ENCODE measurements around the gene WNT5A. TPM values are rescaled to one million over a fixed set of nuclear protein-coding genes. Genes with fewer than 3 reads are reported as not detected.

The WNT5A gene
- total and polyA plus RNA-seq, 2 of the 4 experiments (the other 2 are of a cell fraction) = 224 to 231 TPM

GRCh38 chr3:55532806-55533205, 45.7 kb upstream of the WNT5A start:
- in situ Hi-C loops (cut with MboI; ENCODE audit: low sequenced_read_pairs) = no loop called here
- Histone ChIP-seq H3K9me3 (ENCODE audit: control insufficient read depth, insufficient read depth, low read length) (no peaks in the 10 kb centered on the region), H3K14ac (replicated peaks; ENCODE audit: low read depth, low read length) (no peak overlapping the region), H3K27me3 (ENCODE audit: control insufficient read depth, insufficient read depth, low read length) (peaks cover 4% of the 10 kb centered on the region), H3K4me3 (ENCODE audit: insufficient read depth, low read depth, low read length) (no peak overlapping the region), H4K5ac (ENCODE audit: low read depth, low read length) (no peak overlapping the region), H2BK20ac (ENCODE audit: low read depth, low read length) (peak overlapping the region; percentile 16; the same call in 1 of the 2 replicates), H4K91ac (ENCODE audit: insufficient read depth, low read depth, low read length) (no peak overlapping the region), H3K23ac (ENCODE audit: low read depth, low read length) (no peak overlapping the region), H2BK15ac (ENCODE audit: low read depth, low read length) (no peak overlapping the region), H2AK9ac (replicated peaks; ENCODE audit: low read depth, low read length, poor library complexity) (no peak overlapping the region), H3K27ac (ENCODE audit: insufficient read depth, low read length) (no peak overlapping the region), H3K9ac (ENCODE audit: low read depth, low read length) (no peak overlapping the region), H3K36me3 (ENCODE audit: control insufficient read depth, insufficient read depth, low read length) (no peaks in the 10 kb centered on the region), H3K79me1 (ENCODE audit: low read depth in 1 of 2, low read length in 2 of 2) (no peaks in the 10 kb centered on the region), H2BK5ac (ENCODE audit: low read depth, low read length, poor library complexity, severe bottlenecking) (no peak overlapping the region), H2AFZ (replicated peaks; ENCODE audit: low read length, poor library complexity) (peak overlapping the region; percentile 58), H3K4me2 (ENCODE audit: low read depth, low read length) (no peak overlapping the region), H4K8ac (ENCODE audit: low read depth in 2 of 2, low read length in 2 of 2) (no peak overlapping the region), H3K9me1 (ENCODE audit: insufficient read depth, low read length) (peaks cover 5% of the 10 kb centered on the region; the same call in 1 of the 2 replicates), H3K56ac (ENCODE audit: extremely low read depth, insufficient read depth, low read length) (no peak overlapping the region), H2AK5ac (ENCODE audit: low read depth, low read length) (peak overlapping the region; percentile 62; the same call in 1 of the 2 replicates), H3K4me1 (ENCODE audit: control insufficient read depth, insufficient read depth, low read length) (no peaks in the 10 kb centered on the region), H2BK120ac (ENCODE audit: low read depth, low read length) (no peak overlapping the region), H3K4ac (ENCODE audit: low read depth, low read length) (peak overlapping the region; percentile 30; the same call in 1 of the 2 replicates), H4K20me1 (ENCODE audit: insufficient read depth, low read length) (no peaks in the 10 kb centered on the region), H3K18ac (ENCODE audit: low read depth, low read length) (no peak overlapping the region)
- TF ChIP-seq SMC3 (IDR thresholded peaks at IDR 0.05; ENCODE audit: low read depth, low read length) (no peak), NFE2L2 (IDR thresholded peaks at IDR 0.05; ENCODE audit: low read depth, low read length) (no peak), MAFK (IDR thresholded peaks at IDR 0.05; ENCODE audit: low read depth, low read length) (no peak), RFX5 (IDR thresholded peaks at IDR 0.05; ENCODE audit: low read depth, low read length) (no peak), RAD21 (IDR thresholded peaks at IDR 0.05; ENCODE audit: low read length) (no peak), FOS (IDR thresholded peaks at IDR 0.05; ENCODE audit: low read depth, low read length) (no peak), MAZ (IDR thresholded peaks at IDR 0.05; ENCODE audit: borderline replicate concordance, low read depth, low read length) (no peak), RCOR1 (IDR thresholded peaks at IDR 0.05; ENCODE audit: insufficient replicate concordance, low read length) (no peak), CEBPB (IDR thresholded peaks at IDR 0.05; ENCODE audit: low read depth, low read length) (no peak), CHD1 (IDR thresholded peaks at IDR 0.05; ENCODE audit: low read depth, low read length) (no peak), BHLHE40 (IDR thresholded peaks at IDR 0.05; ENCODE audit: low read depth, low read length) (no peak), USF2 (IDR thresholded peaks at IDR 0.05; ENCODE audit: low read depth, low read length) (no peak), POLR2A (IDR thresholded peaks at IDR 0.05; ENCODE audit: low read depth, low read length) (no peak), MXI1 (IDR thresholded peaks at IDR 0.05; ENCODE audit: borderline replicate concordance, low read depth, low read length) (no peak)
- TF ChIP-seq, protein P1, sequence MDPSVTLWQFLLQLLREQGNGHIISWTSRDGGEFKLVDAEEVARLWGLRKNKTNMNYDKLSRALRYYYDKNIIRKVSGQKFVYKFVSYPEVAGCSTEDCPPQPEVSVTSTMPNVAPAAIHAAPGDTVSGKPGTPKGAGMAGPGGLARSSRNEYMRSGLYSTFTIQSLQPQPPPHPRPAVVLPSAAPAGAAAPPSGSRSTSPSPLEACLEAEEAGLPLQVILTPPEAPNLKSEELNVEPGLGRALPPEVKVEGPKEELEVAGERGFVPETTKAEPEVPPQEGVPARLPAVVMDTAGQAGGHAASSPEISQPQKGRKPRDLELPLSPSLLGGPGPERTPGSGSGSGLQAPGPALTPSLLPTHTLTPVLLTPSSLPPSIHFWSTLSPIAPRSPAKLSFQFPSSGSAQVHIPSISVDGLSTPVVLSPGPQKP (IDR thresholded peaks at IDR 0.05; ENCODE audit: borderline replicate concordance, low read depth, low read length) = no peak
- TF ChIP-seq, protein P2, sequence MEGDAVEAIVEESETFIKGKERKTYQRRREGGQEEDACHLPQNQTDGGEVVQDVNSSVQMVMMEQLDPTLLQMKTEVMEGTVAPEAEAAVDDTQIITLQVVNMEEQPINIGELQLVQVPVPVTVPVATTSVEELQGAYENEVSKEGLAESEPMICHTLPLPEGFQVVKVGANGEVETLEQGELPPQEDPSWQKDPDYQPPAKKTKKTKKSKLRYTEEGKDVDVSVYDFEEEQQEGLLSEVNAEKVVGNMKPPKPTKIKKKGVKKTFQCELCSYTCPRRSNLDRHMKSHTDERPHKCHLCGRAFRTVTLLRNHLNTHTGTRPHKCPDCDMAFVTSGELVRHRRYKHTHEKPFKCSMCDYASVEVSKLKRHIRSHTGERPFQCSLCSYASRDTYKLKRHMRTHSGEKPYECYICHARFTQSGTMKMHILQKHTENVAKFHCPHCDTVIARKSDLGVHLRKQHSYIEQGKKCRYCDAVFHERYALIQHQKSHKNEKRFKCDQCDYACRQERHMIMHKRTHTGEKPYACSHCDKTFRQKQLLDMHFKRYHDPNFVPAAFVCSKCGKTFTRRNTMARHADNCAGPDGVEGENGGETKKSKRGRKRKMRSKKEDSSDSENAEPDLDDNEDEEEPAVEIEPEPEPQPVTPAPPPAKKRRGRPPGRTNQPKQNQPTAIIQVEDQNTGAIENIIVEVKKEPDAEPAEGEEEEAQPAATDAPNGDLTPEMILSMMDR (conservative IDR thresholded peaks at IDR 0.05; ENCODE audit: low read depth, low read length) = no peak
- ATAC-seq (ENCODE audit: low read depth) = peak; percentile 24
- intact Hi-C loops (cut with micrococcal nuclease) = no loop called here
- dilution Hi-C loops (cut with HindIII; ENCODE audit: low sequenced_read_pairs, unreplicated experiment) = no loop called here
- no CpG with 5 or more reads among the region's 3 CpGs for WGBS, 2 experiments (ENCODE audit: extremely low coverage in 2 of 2, insufficient read length in 1 of 2)
- POLR2A ChIA-PET (ENCODE audit: unreplicated experiment) = no interaction called here
- DNase-seq = no peak
- no TSS peak for BruUV-seq (replicated peaks)
- CTCF ChIA-PET = no interaction called here

Measured in IMR-90 (cell line).